Measurements from ENCODE around the gene ACHE. TPM values are rescaled to one million over a fixed set of nuclear protein-coding genes. Genes with fewer than 3 reads are reported as not detected.

ACHE gene
- total RNA-seq, 4 donors from 2014 or later: 6.7 to 55.9 (median 14.5) TPM

DNA sequence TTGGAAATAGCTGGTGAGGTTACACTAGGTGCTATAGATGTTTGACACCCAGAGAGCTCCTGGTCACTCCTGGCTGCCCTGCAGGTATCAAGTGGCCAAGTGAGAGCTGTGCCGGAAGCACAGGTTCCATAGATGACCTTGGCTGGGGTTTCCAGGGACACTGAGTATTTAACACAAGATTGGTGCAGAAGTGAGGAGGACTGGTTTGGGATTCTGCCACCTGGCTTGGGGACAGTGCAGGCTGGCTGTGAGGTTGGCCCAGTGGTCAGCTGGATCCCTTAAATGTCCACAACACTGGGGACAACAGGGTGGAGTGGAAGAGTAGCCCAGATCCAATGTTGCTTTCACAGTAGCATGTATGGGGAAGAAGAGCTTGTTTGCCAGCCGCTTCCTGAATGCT lies 5.3 kb upstream of the ACHE start:
- Histone ChIP-seq H3K4me3 (no peak overlapping the region), H3K27me3 (peaks cover 0 to 7% of the 10 kb centered on the region in 2 donors), H3K27ac (no peak overlapping the region)

DNA sequence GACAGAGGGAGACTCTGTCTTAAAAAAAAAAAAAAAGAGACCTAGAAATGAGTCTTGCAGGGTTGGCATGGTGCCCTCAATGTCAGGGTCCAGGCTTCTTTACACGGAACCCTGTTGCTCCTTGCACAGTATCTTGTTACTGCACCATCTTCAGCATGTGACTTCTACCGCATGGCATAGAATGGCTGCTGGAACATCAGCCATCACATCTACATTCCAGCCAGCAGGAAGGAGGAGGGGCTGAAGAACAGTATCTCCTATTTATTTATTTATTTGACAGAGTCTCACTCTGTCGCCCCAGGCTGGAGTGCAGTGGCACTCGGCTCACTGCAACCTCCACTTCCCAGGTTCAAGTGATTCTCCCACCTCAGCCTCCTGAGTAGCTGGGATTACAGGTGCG lies 3.7 kb upstream of the ACHE start:
- DNase-seq: no peak
- Histone ChIP-seq H3K36me3 (no peaks in the 10 kb centered on the region), H3K27me3 (peaks cover 0 to 8% of the 10 kb centered on the region in 2 donors), H3K9me3 (no peaks in the 10 kb centered on the region), H3K4me1 (peaks cover 0 to 19% of the 10 kb centered on the region in 2 donors), H3K4me3 (no peak overlapping the region), H3K27ac (no peak overlapping the region)
- intact Hi-C loops (cut with DNase I; ENCODE audit: low total_unique reads): no loop called here
- TF ChIP-seq, protein P1, sequence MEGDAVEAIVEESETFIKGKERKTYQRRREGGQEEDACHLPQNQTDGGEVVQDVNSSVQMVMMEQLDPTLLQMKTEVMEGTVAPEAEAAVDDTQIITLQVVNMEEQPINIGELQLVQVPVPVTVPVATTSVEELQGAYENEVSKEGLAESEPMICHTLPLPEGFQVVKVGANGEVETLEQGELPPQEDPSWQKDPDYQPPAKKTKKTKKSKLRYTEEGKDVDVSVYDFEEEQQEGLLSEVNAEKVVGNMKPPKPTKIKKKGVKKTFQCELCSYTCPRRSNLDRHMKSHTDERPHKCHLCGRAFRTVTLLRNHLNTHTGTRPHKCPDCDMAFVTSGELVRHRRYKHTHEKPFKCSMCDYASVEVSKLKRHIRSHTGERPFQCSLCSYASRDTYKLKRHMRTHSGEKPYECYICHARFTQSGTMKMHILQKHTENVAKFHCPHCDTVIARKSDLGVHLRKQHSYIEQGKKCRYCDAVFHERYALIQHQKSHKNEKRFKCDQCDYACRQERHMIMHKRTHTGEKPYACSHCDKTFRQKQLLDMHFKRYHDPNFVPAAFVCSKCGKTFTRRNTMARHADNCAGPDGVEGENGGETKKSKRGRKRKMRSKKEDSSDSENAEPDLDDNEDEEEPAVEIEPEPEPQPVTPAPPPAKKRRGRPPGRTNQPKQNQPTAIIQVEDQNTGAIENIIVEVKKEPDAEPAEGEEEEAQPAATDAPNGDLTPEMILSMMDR (IDR thresholded peaks at IDR 0.05): no peak

More for the DNA sequence above, 5.3 kb upstream of the ACHE start:
- no peaks in the 10 kb centered on the region for H3K9me3 ChIP-seq
- H3K4me1 ChIP-seq: peaks cover 0 to 8% of the 10 kb centered on the region in 2 donors
- no peak for DNase-seq
- no peaks in the 10 kb centered on the region for H3K36me3 ChIP-seq
- TF ChIP-seq, protein P1 (IDR thresholded peaks at IDR 0.05): no peak
- TF ChIP-seq POLR2A (IDR thresholded peaks at IDR 0.05): no peak
- intact Hi-C loops (cut with DNase I; ENCODE audit: low total_unique reads): no loop called here

DNA sequence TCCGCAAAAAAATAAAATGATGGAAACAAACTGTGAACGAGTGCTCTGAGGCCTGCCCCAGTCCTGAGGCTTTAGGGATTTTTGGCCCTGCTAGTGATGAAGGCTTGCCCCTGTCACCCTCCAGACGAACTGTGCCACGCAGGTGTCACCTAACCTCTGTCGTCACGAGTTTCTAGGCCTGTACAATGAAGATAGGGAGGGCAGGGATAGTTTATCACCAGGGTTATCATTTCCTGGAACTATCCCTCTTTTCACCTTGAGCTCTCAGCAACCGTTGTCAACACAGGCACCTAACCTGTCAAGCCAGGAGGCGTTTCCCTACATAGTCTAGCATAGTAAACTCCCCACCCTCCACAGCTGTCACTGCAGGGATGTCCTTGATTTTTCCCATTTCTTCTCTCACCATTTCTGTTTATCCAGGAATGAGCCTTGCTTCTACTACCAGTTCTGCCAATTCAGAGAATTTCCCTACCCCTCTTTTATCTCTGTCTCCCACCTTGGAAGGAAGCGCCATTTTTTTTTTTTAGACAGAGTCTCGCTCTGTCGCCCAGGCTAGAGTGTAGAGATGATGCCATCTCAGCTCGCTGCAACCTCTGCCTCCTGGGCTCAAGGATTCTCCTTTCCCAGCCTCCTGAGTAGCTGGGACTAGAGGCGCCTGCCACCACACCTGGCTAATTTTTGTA lies 2.2 kb upstream of the ACHE start:
- intact Hi-C loops (cut with DNase I; ENCODE audit: low total_unique reads): loop anchor here (2.0 kb wide), 1 partner anchor 161 kb away; no protein-coding TSS in a partner anchor
- Histone ChIP-seq H3K27me3 (peaks cover 0 to 8% of the 10 kb centered on the region in 2 donors), H3K36me3 (no peaks in the 10 kb centered on the region), H3K9me3 (no peaks in the 10 kb centered on the region), H3K4me3 (no peak overlapping the region), H3K27ac (no peak overlapping the region), H3K4me1 (peaks cover 0 to 19% of the 10 kb centered on the region in 2 donors)
- TF ChIP-seq POLR2A (IDR thresholded peaks at IDR 0.05): no peak
- TF ChIP-seq, protein P1 (IDR thresholded peaks at IDR 0.05): no peak
- DNase-seq: no peak

DNA sequence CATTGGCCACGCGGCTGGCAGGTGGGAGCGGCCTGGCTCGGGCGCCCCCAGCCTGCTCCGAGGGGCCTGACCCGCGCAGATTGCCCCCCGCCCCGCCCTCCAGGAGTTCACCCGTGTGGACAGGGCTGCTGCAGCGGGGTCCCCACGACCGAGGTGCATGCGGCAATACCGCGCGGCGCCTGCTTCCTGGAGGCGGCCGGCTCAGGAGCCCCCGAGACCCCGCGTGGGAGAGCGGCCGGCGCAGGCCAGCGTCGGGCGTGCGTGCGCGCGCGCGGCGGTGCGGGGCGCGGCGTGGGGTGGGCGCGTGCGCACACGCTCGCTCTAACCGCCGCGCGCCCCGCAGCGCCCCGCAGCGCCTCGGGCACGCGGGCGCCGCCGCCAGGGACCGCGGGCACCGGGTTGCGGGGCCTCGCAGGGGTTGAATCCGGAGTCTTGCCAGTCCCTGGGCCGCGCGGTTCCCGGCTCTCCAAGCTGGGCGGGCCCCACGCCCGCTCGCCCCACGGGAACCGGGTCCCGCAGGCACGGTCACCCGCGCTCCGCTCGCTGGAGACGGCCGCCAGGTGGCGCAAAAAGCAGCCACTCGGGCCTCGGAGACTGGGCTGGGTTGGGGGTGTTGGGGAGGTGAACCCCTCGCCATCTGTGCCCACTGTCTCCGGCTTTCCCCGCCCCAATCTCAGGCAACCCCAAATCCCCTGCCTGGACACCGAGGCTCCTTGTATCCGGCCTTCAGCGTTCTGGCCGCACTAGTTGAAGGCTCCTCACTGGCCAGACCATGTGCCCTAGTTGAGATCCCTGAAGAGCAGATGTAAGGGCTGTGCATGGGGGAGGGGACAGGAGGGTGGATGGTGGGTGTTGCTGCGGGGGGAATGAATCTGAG lies 1.3 kb upstream of the ACHE start:
- H3K27ac ChIP-seq: no peak overlapping the region
- intact Hi-C loops (cut with DNase I; ENCODE audit: low total_unique reads): loop anchor here (2.0 kb wide), 1 partner anchor 162 kb away; no protein-coding TSS in a partner anchor
- H3K9me3 ChIP-seq: no peaks in the 10 kb centered on the region
- peak in 1 of 2 donors; percentile 73 for DNase-seq
- no peak for TF ChIP-seq POLR2A (IDR thresholded peaks at IDR 0.05)
- TF ChIP-seq, protein P1 (IDR thresholded peaks at IDR 0.05): peak; percentile 46 to 78 (median 72)
- H3K27me3 ChIP-seq: peaks cover 0 to 8% of the 10 kb centered on the region in 2 donors
- peak overlapping the region in 1 of 2 donors; percentile 29 for H3K4me3 ChIP-seq
- H3K36me3 ChIP-seq: no peaks in the 10 kb centered on the region
- peaks cover 0 to 19% of the 10 kb centered on the region in 2 donors for H3K4me1 ChIP-seq
